H1 (cell line): ENCODE results near the gene SLC8A1. TPM values are rescaled to one million over a fixed set of nuclear protein-coding genes. Genes with fewer than 3 reads are reported as not detected.

Experiments
- CTCF ChIA-PET: fragments of 300-600 bp; sonication (Branson Sonifier 250); formaldehyde crosslinking; loops from one replicate; lab custom pipeline; 2021; ENCODE audit not compliant: partially characterized antibody; lab: Charles Lee
- POLR2A ChIA-PET: fragments of 300-600 bp; sonication (Branson Sonifier 250); formaldehyde crosslinking; loops from one replicate; lab custom pipeline; 2021; ENCODE audit warnings: inconsistent platforms; ENCODE audit not compliant: partially characterized antibody; lab: Charles Lee
- DNase-seq, 2 experiments: peaks; one replicate each; pipeline versions ENCODE4 v3.0.0 to v3.0.0-alpha.2; 2010 to 2022; ENCODE audit warnings: low spot score in 2 of 2, low read depth in 1 of 2, mixed read lengths in 1 of 2
- FAIRE-seq: peaks from 2 replicates; lab custom pipeline; 2011; peaks lifted over from hg19 to GRCh38; lab: Jason Lieb, UNC
- H2AFZ ChIP-seq: 2 replicates; pipeline ENCODE4 v1.8.1; 2012; ENCODE audit warnings: low read length, inconsistent platforms
- H2AK5ac ChIP-seq: 2 replicates; pipeline ENCODE4 v1.6.1; 2013; ENCODE audit warnings: low read depth, low read length
- H2BK120ac ChIP-seq: replicated peaks from 2 replicates; pipeline ENCODE3; 2013; ENCODE audit warnings: low read depth, low read length, inconsistent platforms
- H2BK12ac ChIP-seq: 2 replicates; pipeline ENCODE4 v1.6.1; 2013; ENCODE audit warnings: low read depth, low read length
- H2BK15ac ChIP-seq: 2 replicates; pipeline ENCODE4 v1.6.1; 2013; ENCODE audit warnings: low read length
- H2BK20ac ChIP-seq: 2 replicates; pipeline ENCODE4 v1.6.1; 2013; ENCODE audit warnings: low read length
- H2BK5ac ChIP-seq: 2 replicates; pipeline ENCODE4 v1.6.1; 2013; ENCODE audit warnings: low read depth, low read length
- H3K14ac ChIP-seq: 2 replicates; pipeline ENCODE4 v1.6.1; 2013; ENCODE audit warnings: inconsistent platforms; ENCODE audit not compliant: insufficient read length
- H3K18ac ChIP-seq: 2 replicates; pipeline ENCODE4 v1.6.1; 2013; ENCODE audit warnings: low read length; ENCODE audit errors: extremely low read depth
- H3K23ac ChIP-seq: 2 replicates; pipeline ENCODE4 v1.6.1; 2013; ENCODE audit warnings: inconsistent platforms; ENCODE audit not compliant: insufficient read length
- H3K23me2 ChIP-seq: 2 replicates; pipeline ENCODE4 v1.6.1; 2013; ENCODE audit warnings: low read depth, low read length
- H3K27ac ChIP-seq: 2 replicates; pipeline ENCODE4 v1.6.1; 2011; ENCODE audit warnings: low read depth, low read length, inconsistent platforms
- H3K27me3 ChIP-seq, 4 experiments: replicated peaks in 1 of 4; 1 replicate in 1 of 4; 2 replicates in 3 of 4; pipeline versions ENCODE4 v1.6.1 to v1.8.1; 2011 to 2013; ENCODE audit warnings: low read length in 3 of 4, mild to moderate bottlenecking in 3 of 4, inconsistent platforms in 2 of 4, mixed read lengths in 2 of 4, moderate library complexity in 1 of 4; ENCODE audit not compliant: control insufficient read depth in 3 of 4, insufficient read depth in 3 of 4; ENCODE audit errors: extremely low read depth in 1 of 4
- H3K36me3 ChIP-seq, 4 experiments: 2 replicates each; pipeline versions ENCODE4 v1.6.1 to v1.8.1; 2011 to 2013; ENCODE audit warnings: mild to moderate bottlenecking in 4 of 4, low read length in 3 of 4, moderate library complexity in 2 of 4, control low read depth in 1 of 4, inconsistent platforms in 1 of 4; ENCODE audit not compliant: insufficient read depth in 4 of 4, control insufficient read depth in 2 of 4
- H3K4ac ChIP-seq: replicated peaks from 2 replicates; pipeline ENCODE3; 2013; ENCODE audit warnings: low read length, low read depth, mixed read lengths, inconsistent platforms; ENCODE audit not compliant: insufficient read length
- H3K4me1 ChIP-seq, 4 experiments: replicated peaks in 1 of 4; 1 replicate in 1 of 4; 2 replicates in 3 of 4; pipeline versions ENCODE4 v1.6.1 to v1.8.1; 2011 to 2013; ENCODE audit warnings: low read length in 3 of 4, inconsistent platforms in 2 of 4, mixed read lengths in 1 of 4; ENCODE audit not compliant: insufficient read depth in 4 of 4, control insufficient read depth in 3 of 4
- H3K4me2 ChIP-seq, 2 experiments: 2 replicates each; pipeline versions ENCODE4 v1.6.1 to v1.8.1; 2011 to 2013; ENCODE audit warnings: low read depth in 2 of 2, low read length in 2 of 2, control low read depth in 1 of 2, inconsistent platforms in 1 of 2, mild to moderate bottlenecking in 1 of 2; ENCODE audit not compliant: insufficient read depth in 1 of 2
- H3K4me3 ChIP-seq, 4 experiments: fragments of 200-600, 300-600 bp in 1 of 4; sonication (generic), shearing (Covaris generic), sonication (Bioruptor Twin) in 1 of 4; 2 replicates each; pipeline versions ENCODE4 v1.5.1 to v1.8.1; 2011 to 2016; ENCODE audit warnings: low read length in 4 of 4, low read depth in 3 of 4, control low read depth in 2 of 4, inconsistent platforms in 2 of 4, mild to moderate bottlenecking in 2 of 4, mixed read lengths in 1 of 4, moderate library complexity in 1 of 4; ENCODE audit not compliant: insufficient read depth in 2 of 4; ENCODE audit errors: extremely low read depth in 1 of 4
- H3K56ac ChIP-seq: replicated peaks from 2 replicates; pipeline ENCODE3; 2013; ENCODE audit warnings: low read depth, mild to moderate bottlenecking, mixed read lengths, low read length, inconsistent platforms; ENCODE audit not compliant: insufficient read length
- H3K79me1 ChIP-seq: 2 replicates; pipeline ENCODE4 v1.6.1; 2013; ENCODE audit warnings: low read depth, low read length, control low read depth
- H3K79me2 ChIP-seq, 2 experiments: 2 replicates each; pipeline versions ENCODE4 v1.6.1 to v1.8.1; 2012 to 2013; ENCODE audit warnings: low read length in 2 of 2, mild to moderate bottlenecking in 2 of 2, inconsistent platforms in 1 of 2; ENCODE audit not compliant: insufficient read depth in 2 of 2, control insufficient read depth in 1 of 2
- H3K9ac ChIP-seq, 4 experiments: replicated peaks in 1 of 4; 1 replicate in 1 of 4; 2 replicates in 3 of 4; pipeline versions ENCODE4 v1.6.1 to v1.8.1; 2011 to 2013; ENCODE audit warnings: low read depth in 3 of 4, low read length in 3 of 4, control low read depth in 2 of 4, mild to moderate bottlenecking in 2 of 4, moderate library complexity in 2 of 4, inconsistent platforms in 1 of 4; ENCODE audit errors: extremely low read depth in 1 of 4
- H3K9me3 ChIP-seq, 2 experiments: 2 replicates each; pipeline versions ENCODE4 v1.6.1 to v1.8.1; 2012 to 2013; ENCODE audit warnings: mild to moderate bottlenecking in 2 of 2, moderate library complexity in 2 of 2, control low read depth in 1 of 2, inconsistent platforms in 1 of 2, low read depth in 1 of 2, low read length in 1 of 2, mixed read lengths in 1 of 2; ENCODE audit not compliant: insufficient read depth in 2 of 2
- H4K20me1 ChIP-seq, 2 experiments: replicated peaks in 1 of 2; 2 replicates each; pipeline versions ENCODE3 to v1.8.1; 2011 to 2013; ENCODE audit warnings: inconsistent platforms in 2 of 2, low read length in 2 of 2, mild to moderate bottlenecking in 1 of 2; ENCODE audit not compliant: insufficient read depth in 2 of 2, control insufficient read depth in 1 of 2
- H4K5ac ChIP-seq: 2 replicates; pipeline ENCODE4 v1.6.1; 2013; ENCODE audit warnings: low read length, low read depth, mixed read lengths, inconsistent platforms; ENCODE audit not compliant: insufficient read length
- H4K8ac ChIP-seq: 2 replicates; pipeline ENCODE4 v1.8.0; 2013; ENCODE audit warnings: mild to moderate bottlenecking, moderate library complexity, low read length, inconsistent platforms; ENCODE audit not compliant: insufficient read depth; ENCODE audit errors: extremely low read depth
- H4K91ac ChIP-seq: replicated peaks from 2 replicates; pipeline ENCODE3; 2013; ENCODE audit warnings: low read length, mixed read lengths, inconsistent platforms; ENCODE audit not compliant: insufficient read length
- SP4 ChIP-seq: IDR thresholded peaks from 2 replicates; pipeline ENCODE4 v1.6.1; 2012; ENCODE audit warnings: low read length, inconsistent platforms
- WGBS, 2 experiments: shearing (Covaris generic) in 1 of 2; methylation state at CpG; one replicate each; pipeline versions ENCODE4 v1.1.6 to v1.1.7; 2013 to 2015; ENCODE audit warnings: low lambda C conversion rate in 2 of 2, mixed read lengths in 2 of 2, inconsistent platforms in 1 of 2, low coverage in 1 of 2, missing lambda C conversion rate in 1 of 2; ENCODE audit not compliant: insufficient replicate concordance in 2 of 2, insufficient coverage in 1 of 2, insufficient read length in 1 of 2; ENCODE audit errors: extremely low coverage in 1 of 2, missing lambda C conversion rate in 1 of 2; 5-methylcytosine and 5-hydroxymethylcytosine counted together
- polyA plus RNA-seq, 7 experiments: library from polyadenylated mRNA; depleted of rRNA in 3 of 7; stranded (reverse) in 5 of 7; unstranded in 2 of 7; fragments of >200 nt in 5 of 7; fragments of 200-250 nt in 2 of 7; gene quantifications; 1 replicate in 5 of 7; 2 replicates in 1 of 7; 4 replicates in 1 of 7; pipeline versions ENCODE4 v1.2.1 to v1.2.3, GENCODE V29; 2011 to 2013; ENCODE audit warnings: missing spikeins in 2 of 7, mixed read lengths in 2 of 7
- total RNA-seq: library from RNA; stranded (reverse); fragmentation: NEBNext Ultra II Directional; extraction: Animal tissue kit (Norgen Biotek cat#: 25700); gene quantifications from 2 replicates; pipeline ENCODE4 v1.2.1, GENCODE V29; 2021

Gene SLC8A1
- total and polyA plus RNA-seq, 2 of the 8 experiments (the other 6 are each of a cell fraction or from before 2014, with no cell fraction given): 0.68 to 3.6 TPM

DNA sequence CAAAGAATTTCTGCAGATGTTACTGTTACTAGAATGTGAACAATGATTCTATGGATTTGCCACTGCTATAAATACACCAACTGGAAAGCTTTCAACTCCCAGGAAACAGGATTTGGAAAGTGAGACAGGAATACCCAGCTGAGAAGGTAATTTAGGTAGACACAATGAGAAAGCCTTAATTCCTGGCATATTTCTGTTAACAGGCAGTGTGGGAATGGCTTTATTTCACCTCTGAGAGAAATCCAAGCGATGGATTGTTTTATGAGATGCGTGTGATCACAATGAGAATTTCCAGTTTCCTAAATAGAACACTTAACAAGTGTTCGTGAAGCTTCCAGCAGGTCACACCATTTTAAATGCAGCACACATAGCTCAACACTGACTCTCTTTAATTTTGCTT is 133.0 kb downstream of the SLC8A1 start:
- H3K4me1 ChIP-seq: no peaks in the 10 kb centered on the region
- no peak overlapping the region for H2BK5ac ChIP-seq
- H3K27me3 ChIP-seq: no peaks in the 10 kb centered on the region
- no peak for TF ChIP-seq SP4
- no peak overlapping the region; a peak in 1 of 4 replicates for H3K4me2 ChIP-seq
- CTCF ChIA-PET: interaction anchor here (0.6 to 1.9 kb wide), 7 partner anchors 31 to 132 kb away, joined by 3 to 6 read pairs (median 3); no protein-coding TSS in a partner anchor
- no peak overlapping the region for H3K56ac ChIP-seq
- no peak overlapping the region for H3K27ac ChIP-seq
- 0 out of 4 replicates have a peak, but pooled peaks cover 0 to 5% of the 10 kb centered on the region in 2 experiments for H3K9me3 ChIP-seq
- no peak overlapping the region for H3K18ac ChIP-seq
- no peak overlapping the region for H3K4ac ChIP-seq
- POLR2A ChIA-PET: no interaction called here
- no peak overlapping the region for H4K5ac ChIP-seq
- H3K23me2 ChIP-seq: no peaks in the 10 kb centered on the region; the same call in 1 of the 2 replicates
- no peak overlapping the region for H2AK5ac ChIP-seq
- no peak for DNase-seq
- no peak overlapping the region for H3K9ac ChIP-seq
- no peaks in the 10 kb centered on the region for H3K79me1 ChIP-seq
- WGBS, 2 experiments: 73% methylated on average over 3 of the region's 3 CpGs; no CpG with 5 or more reads in 1 of the 2 experiments
- H3K14ac ChIP-seq: no peak overlapping the region
- no peak overlapping the region for H3K4me3 ChIP-seq
- FAIRE-seq: no peak
- H4K20me1 ChIP-seq: no peaks in the 10 kb centered on the region
- no peak overlapping the region for H2BK12ac ChIP-seq
- no peak overlapping the region for H4K91ac ChIP-seq
- H3K36me3 ChIP-seq: no peaks in the 10 kb centered on the region; a peak in 1 of 8 replicates
- H2AFZ ChIP-seq: no peak overlapping the region; the same call in 1 of the 2 replicates
- no peak overlapping the region for H4K8ac ChIP-seq
- no peaks in the 10 kb centered on the region for H3K79me2 ChIP-seq
- H3K23ac ChIP-seq: no peak overlapping the region
- no peak overlapping the region for H2BK20ac ChIP-seq
- H2BK120ac ChIP-seq: peak overlapping the region; percentile 21
- H2BK15ac ChIP-seq: no peak overlapping the region
